WI38 (cell line): ENCODE measurements around the gene SGSH.

Source experiments
- H3K4me3 ChIP-seq: 2 replicates; pipeline ENCODE4 v1.5.1; 2011; ENCODE audit warnings: low read depth, mild to moderate bottlenecking, control low read depth, low read length
- TF ChIP-seq, protein P1 (sequence below): IDR thresholded peaks from 2 replicates; pipeline ENCODE4 v1.5.1; 2012; ENCODE audit warnings: low read depth, mild to moderate bottlenecking, control low read depth, low read length

The SGSH gene

DNA sequence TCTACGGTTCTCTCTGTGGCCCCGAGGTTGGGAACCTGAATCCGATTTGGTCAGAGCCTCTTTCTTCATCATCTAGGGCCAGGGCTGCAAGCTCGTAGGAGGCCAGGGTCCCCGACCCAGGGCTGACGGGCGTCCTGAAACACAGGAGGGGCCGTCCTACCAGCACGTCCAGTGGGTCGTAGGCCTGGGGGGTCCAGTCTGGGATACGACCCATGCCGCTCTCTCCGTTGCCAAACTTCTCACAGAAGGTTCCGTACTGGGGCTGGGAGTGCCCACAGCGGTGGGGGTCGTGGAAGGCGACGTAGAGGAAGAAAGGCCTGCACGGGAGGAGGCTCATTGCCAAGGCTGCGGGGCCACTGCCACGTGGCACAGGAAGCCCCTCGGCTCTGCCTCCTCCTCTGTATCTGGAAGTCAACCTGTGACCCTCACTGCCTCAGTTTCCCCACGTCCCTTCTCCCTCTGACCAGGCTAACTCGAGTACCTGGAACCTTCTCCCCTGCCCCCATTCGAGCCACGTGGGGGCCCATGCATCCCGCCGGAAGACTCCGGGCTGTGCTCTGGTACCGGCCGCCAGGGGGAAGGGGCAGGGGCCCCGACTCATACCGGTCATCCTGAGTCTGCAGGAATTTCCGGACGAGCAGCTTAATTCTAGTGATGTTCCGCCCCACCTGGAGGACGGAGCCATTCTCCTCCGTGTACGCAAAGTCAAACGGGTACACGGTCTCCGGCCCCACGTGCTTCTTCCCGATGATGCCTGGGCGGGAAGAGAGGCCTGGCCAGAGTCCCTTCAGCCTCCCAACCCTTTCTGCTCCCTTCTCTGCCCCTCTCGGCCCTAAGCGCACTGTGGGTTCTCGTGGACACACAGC, 5.9 kb downstream of the SGSH start:
- TF ChIP-seq, protein P1, sequence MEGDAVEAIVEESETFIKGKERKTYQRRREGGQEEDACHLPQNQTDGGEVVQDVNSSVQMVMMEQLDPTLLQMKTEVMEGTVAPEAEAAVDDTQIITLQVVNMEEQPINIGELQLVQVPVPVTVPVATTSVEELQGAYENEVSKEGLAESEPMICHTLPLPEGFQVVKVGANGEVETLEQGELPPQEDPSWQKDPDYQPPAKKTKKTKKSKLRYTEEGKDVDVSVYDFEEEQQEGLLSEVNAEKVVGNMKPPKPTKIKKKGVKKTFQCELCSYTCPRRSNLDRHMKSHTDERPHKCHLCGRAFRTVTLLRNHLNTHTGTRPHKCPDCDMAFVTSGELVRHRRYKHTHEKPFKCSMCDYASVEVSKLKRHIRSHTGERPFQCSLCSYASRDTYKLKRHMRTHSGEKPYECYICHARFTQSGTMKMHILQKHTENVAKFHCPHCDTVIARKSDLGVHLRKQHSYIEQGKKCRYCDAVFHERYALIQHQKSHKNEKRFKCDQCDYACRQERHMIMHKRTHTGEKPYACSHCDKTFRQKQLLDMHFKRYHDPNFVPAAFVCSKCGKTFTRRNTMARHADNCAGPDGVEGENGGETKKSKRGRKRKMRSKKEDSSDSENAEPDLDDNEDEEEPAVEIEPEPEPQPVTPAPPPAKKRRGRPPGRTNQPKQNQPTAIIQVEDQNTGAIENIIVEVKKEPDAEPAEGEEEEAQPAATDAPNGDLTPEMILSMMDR: no peak
- no peak overlapping the region for H3K4me3 ChIP-seq

DNA sequence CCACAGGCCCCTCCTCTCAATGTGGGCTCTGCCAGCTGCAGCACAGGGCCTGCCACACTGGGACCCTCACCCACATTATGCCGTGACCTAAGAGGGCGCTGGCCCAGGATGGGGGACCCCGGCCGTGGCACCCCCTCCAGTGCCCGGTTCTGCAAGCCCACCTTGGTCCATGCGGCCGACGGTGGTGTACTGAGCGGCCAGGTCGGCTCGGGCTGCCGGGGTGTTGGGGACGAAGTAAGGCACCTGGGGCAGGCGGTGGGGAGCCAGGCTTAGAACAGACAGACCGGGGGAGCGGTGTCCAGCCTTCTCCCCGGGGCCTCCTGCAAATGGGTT, 6.5 kb downstream of the SGSH start:
- H3K4me3 ChIP-seq: no peak overlapping the region
- TF ChIP-seq, protein P1: no peak

DNA sequence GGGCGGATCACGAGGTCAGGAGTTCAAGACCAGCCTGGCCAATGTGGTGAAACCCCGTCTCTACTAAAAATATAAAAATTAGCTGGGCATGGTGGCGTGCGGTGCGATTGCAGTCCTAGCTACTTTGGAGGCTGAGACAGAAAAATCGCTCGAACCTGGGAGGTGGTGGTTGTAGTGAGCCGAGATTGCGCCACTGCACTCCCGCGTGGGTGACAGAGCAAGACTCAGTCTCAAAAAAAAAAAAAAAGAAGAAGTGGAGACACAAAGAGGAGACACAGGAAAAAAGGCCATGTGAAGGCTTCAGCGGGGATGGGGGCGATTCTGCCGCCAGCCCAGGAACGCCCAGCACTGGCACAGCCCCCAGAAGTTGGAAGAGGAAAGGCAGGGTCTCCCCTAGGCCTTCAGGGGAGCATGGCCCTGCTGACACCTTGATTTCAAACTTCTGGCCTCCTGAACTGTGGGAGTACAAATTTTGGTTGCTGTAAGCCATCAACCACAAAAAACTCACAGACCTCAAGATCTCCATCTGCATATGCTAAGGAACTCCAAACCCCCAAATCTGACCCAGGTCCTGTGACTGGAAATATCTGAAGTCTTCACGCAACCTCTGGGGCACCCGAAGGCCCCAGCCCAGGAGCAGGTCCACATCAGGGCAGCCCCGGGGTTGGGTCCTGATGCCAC, 7.0 kb downstream of the SGSH start:
- H3K4me3 ChIP-seq: no peak overlapping the region
- TF ChIP-seq, protein P1: no peak

DNA sequence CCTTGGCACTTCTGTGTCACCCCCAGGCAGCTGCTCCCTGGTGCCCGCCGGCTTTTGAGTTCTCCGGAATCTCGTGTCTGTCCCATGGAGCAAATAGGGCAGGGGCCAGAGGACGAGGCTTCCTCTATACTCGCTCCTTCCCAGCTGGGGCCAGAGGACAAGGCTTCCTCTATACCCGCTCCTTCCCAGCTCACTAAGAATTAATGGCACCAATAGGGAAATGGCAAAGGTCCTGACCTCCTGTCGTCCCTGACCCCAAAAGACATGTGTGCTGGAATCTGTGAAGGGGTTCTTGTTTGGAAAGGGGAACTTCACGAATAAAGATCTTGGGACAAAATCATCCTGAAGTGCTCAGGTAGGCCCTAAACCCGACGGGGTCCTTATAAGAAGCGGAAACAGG, 7.6 kb downstream of the SGSH start:
- H3K4me3 ChIP-seq: no peak overlapping the region
- TF ChIP-seq, protein P1: no peak

DNA sequence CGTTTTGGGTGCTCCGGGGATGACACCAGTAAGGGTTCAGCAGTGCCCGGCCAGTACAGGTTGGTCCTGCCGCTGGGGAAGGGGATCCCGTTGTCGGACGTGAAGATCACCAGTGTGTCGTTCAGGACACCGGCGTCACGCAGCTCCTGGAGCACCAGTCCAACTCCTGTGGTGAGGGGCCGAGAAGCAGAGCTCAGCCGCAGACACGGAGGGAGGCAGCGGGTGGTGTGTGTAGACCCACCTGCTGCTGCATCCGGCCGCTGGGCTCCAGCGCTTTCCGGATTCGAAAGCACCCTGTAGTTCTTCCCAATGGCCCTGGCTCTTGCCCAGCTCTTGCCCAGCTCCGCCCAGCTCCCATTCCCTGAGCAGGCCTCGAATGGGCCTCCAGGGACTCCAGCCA, 8.0 kb downstream of the SGSH start:
- H3K4me3 ChIP-seq: no peak overlapping the region
- TF ChIP-seq, protein P1: no peak

DNA sequence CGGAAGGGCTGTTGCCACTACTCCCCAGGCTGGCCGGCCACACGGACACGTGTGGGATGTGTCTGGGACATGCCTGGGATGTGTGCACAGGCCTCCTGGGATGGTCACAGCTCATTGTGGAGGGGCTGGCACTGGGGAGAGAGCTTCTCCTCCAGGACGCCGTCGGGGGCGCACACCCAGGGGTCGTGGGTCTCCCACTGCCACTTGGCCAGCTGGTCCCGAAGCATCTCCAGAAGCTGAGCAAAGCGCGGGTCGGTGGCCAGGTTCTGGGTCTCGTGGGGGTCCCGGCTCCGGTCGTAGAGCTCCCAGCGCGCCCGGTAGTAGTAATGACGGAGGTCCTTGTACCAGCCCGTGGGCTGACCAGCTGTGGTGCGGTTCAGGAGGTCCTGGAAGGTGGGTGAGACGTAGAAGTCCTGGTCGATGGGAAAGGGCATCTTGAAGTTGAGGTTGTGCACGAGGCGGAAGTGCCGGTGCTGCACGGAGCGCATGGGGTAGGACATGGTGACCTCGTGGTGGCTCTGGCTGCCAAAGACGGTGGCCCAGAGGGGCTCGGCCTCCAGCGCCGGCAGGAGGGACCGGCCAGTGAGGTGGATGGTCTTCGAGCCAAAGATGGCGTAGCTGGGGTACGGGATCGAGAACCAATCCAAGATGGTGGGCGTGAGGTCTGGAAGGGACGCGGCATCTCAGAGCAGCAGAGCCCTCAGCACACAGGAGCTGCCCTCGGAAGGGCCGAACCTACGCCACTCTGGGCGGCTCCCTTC, 9.6 kb downstream of the SGSH start:
- no peak overlapping the region for H3K4me3 ChIP-seq
- TF ChIP-seq, protein P1: no peak
